ENCODE measurements around the gene CLRN2.

Gene CLRN2

DNA sequence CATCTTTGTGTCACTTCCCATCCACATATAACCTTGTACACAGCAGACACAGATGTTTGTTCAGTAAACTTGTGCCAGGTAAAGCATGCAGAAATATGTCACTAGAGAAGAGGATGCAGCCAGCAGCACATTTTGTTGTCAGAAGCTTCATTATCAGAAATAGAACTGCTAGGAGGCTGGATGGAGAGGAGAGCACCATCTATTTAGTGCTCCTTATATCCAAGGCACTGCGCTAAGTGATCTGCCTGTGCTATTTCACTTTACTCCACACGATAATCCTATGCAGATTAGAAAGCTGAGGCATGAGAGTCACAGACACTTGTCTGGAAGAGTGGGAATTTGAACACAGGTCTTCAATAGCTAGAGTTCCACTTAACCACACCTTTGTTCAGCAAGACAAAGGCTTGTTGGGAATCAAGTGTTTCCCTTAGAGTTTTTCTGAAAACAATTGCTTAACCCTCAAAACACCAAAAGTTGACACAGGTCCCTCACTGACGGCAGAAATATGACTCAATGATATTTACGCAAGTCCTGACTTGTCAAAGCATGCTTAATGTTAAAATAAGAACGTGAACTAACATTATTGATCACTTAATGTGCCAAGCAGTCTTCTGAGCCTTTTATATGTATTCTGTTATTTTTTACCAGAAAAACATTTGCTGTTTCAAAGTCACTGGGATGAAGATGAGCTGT, 1.8 kb upstream of the CLRN2 start:
- TF ChIP-seq, protein P1, sequence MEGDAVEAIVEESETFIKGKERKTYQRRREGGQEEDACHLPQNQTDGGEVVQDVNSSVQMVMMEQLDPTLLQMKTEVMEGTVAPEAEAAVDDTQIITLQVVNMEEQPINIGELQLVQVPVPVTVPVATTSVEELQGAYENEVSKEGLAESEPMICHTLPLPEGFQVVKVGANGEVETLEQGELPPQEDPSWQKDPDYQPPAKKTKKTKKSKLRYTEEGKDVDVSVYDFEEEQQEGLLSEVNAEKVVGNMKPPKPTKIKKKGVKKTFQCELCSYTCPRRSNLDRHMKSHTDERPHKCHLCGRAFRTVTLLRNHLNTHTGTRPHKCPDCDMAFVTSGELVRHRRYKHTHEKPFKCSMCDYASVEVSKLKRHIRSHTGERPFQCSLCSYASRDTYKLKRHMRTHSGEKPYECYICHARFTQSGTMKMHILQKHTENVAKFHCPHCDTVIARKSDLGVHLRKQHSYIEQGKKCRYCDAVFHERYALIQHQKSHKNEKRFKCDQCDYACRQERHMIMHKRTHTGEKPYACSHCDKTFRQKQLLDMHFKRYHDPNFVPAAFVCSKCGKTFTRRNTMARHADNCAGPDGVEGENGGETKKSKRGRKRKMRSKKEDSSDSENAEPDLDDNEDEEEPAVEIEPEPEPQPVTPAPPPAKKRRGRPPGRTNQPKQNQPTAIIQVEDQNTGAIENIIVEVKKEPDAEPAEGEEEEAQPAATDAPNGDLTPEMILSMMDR (IDR thresholded peaks at IDR 0.05; ENCODE audit: low read depth, low read length, missing control alignments) = no peak
- no peak overlapping the region for H3K4me3 ChIP-seq (ENCODE audit: low read depth, low read length)
- no peak for DNase-seq (ENCODE audit: low read depth)

DNA sequence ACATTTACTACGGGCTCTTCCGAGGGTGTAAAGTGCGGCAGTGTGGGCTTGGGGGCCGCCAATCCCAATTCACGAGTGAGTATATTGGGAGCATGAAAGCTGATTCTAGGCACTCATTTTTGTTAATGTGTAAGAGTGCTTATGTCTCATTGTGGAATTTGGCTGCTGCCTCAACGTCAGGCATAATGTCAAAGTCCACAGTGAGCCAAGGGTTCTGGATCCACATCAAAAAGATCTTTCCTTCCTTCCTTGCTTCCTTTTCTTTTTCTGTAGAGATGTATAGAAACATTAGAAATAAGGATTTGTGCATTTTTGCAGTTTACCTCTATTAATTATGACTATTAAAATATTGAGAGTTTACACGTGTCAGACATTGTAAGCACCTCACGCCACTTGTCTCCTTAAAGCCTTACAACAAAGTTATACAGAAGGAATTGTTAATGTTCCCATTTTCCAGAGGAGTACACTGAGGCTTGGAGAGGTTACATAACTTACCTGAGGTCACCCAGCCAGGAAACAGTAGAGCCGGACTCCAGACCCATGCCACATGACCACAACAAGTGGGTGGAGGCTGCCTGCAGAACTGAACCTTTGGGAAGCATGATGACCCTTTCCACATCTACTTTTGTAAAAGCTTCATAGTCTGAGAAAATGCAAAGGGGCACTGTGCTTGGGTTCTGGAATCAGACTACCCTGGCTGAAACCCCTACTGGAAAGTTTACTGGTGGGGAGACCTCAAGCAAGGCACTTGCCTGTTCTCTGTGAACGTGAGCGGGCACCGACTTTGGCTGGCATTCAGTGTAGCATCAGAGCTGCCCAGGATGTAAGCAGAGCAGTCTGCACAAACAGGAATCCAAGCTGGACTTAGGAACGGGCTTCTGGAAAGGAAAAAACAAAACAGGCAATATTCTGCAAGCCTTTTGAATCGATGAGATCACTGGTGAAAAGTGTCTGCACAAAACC, 761 bp downstream of the CLRN2 start:
- no peak for DNase-seq (ENCODE audit: low read depth)
- TF ChIP-seq, protein P1 (IDR thresholded peaks at IDR 0.05; ENCODE audit: low read depth, low read length, missing control alignments) = no peak
- H3K4me3 ChIP-seq (ENCODE audit: low read depth, low read length) = no peak overlapping the region

DNA sequence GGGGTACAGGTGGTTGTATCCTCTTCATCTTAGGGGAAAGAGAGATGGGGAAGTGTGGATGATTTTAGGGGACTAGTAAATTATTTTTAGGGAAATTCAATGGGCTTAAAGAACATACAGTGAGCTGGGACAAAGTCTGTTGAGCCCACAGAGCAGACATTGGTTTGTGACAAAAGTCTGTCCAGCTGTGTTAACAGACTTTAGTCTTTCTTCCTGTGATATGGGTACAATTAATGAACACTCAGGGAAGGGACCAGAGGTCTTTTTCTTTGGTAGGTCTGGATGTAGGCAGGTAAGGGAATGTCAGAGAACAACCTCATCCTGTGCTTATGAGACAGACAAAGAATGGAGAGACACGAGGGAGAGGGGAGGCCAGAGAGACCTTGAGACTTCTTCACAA, 2.0 kb downstream of the CLRN2 start:
- DNase-seq (ENCODE audit: low read depth) = no peak
- no peak overlapping the region for H3K4me3 ChIP-seq (ENCODE audit: low read depth, low read length)
- TF ChIP-seq, protein P1 (IDR thresholded peaks at IDR 0.05; ENCODE audit: low read depth, low read length, missing control alignments) = no peak

GRCh38 chr4:17517664-17518063, 2.7 kb downstream of the CLRN2 start:
- TF ChIP-seq, protein P1 (IDR thresholded peaks at IDR 0.05; ENCODE audit: low read depth, low read length, missing control alignments) = no peak
- DNase-seq (ENCODE audit: low read depth) = no peak
- H3K4me3 ChIP-seq (ENCODE audit: low read depth, low read length) = no peak overlapping the region

DNA sequence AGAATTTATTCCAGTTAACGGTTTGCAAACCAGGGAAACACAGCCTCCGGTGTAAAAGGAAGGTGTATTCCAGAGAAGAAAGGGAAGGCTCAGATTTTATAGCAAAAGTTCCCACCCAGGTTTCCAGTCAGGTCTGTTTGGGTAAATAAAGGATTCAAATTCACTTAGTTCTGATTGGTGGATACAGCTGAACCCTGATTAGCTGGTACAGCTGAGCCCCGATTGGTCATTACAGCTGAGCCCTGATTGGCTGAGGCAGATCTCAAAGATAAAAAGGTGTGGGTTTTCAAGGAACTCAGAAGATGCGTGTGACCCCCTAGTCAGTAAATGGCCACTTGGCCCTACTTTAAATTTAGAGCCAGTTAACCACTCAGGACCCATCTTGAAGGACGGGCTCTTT, 6.6 kb downstream of the CLRN2 start:
- H3K4me3 ChIP-seq (ENCODE audit: low read depth, low read length) = no peak overlapping the region
- TF ChIP-seq, protein P1 (IDR thresholded peaks at IDR 0.05; ENCODE audit: low read depth, low read length, missing control alignments) = no peak
- DNase-seq (ENCODE audit: low read depth) = no peak

DNA sequence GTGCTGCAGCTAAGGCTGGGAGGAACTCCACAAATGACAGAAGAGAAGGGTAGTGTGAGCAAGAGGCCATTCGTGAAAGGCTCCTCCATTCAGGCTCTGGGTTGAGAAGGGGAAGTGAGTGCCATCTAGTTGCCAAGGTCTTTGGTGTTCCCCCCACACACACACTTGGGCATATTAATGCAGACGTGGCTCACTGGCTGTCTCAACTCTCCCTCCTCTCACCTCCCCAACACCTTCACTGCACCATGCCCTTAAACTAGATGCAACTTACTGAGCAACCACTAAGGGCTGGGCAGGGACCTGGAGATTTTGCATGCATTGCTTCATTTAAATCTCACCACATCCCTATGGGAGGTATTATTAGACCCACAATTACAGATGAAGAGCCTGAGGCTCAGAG, 8.7 kb downstream of the CLRN2 start:
- TF ChIP-seq, protein P1 (IDR thresholded peaks at IDR 0.05; ENCODE audit: low read depth, low read length, missing control alignments) = no peak

More for the DNA sequence above, 8.7 kb downstream of the CLRN2 start:
- no peak overlapping the region for H3K4me3 ChIP-seq (ENCODE audit: low read depth, low read length)
- no peak for DNase-seq (ENCODE audit: low read depth)
